ENCODE results near the gene CRYZL1.
A peak's percentile ranks its signal among the peaks of the same experiment; 100 is the strongest.
"Not testable (repeated sequence)": the region's sequence is repeated elsewhere in the genome, so short reads cannot be mapped to it uniquely, and the experiment has no call there.

Gene CRYZL1

GRCh38 chr21:33641352-33642026, at the start of gene CRYZL1:
CRYZL1 (minus strand) TSS chr21:33641741; CDS start chr21:33631551, 10,190 bp downstream.
- DNase-seq: peak; percentile 99

GRCh38 chr21:33690874-33691273, 49.3 kb upstream of the CRYZL1 start:
- DNase-seq: no peak

GRCh38 chr21:33688353-33688752, 46.8 kb upstream of the CRYZL1 start:
- DNase-seq: no peak

GRCh38 chr21:33687634-33688033, 46.1 kb upstream of the CRYZL1 start:
- DNase-seq: no peak

GRCh38 chr21:33686386-33686785, 44.8 kb upstream of the CRYZL1 start:
- DNase-seq: peak; percentile 13

- no peak for DNase-seq
Observed at GRCh38 chr21:33685613-33686197, 44.2 kb upstream of the CRYZL1 start.

GRCh38 chr21:33684923-33685560, 43.5 kb upstream of the CRYZL1 start:
- DNase-seq: no peak

GRCh38 chr21:33684068-33684467, 42.5 kb upstream of the CRYZL1 start:
- no peak for DNase-seq

- no peak for DNase-seq
Observed at GRCh38 chr21:33682992-33683627, 41.6 kb upstream of the CRYZL1 start.

- no peak for DNase-seq
Observed at GRCh38 chr21:33680870-33681269, 39.3 kb upstream of the CRYZL1 start.

GRCh38 chr21:33677450-33677849, 35.9 kb upstream of the CRYZL1 start:
- no peak for DNase-seq

- not testable (repeated sequence) for DNase-seq
Observed at GRCh38 chr21:33676666-33677065, 35.1 kb upstream of the CRYZL1 start.

- no peak for DNase-seq
Observed at GRCh38 chr21:33674226-33674625, 32.7 kb upstream of the CRYZL1 start.

- DNase-seq: no peak
Observed at GRCh38 chr21:33673473-33673872, 31.9 kb upstream of the CRYZL1 start.

- no peak for DNase-seq
Observed at GRCh38 chr21:33670076-33670978, 28.8 kb upstream of the CRYZL1 start.

- DNase-seq: no peak
Observed at GRCh38 chr21:33668620-33669019, 27.1 kb upstream of the CRYZL1 start.

GRCh38 chr21:33668180-33668579, 26.6 kb upstream of the CRYZL1 start:
- DNase-seq: no peak

GRCh38 chr21:33667636-33668035, 26.1 kb upstream of the CRYZL1 start:
- no peak for DNase-seq

GRCh38 chr21:33666153-33666552, 24.6 kb upstream of the CRYZL1 start:
- no peak for DNase-seq

- no peak for DNase-seq
Observed at GRCh38 chr21:33664135-33664534, 22.6 kb upstream of the CRYZL1 start.

- no peak for DNase-seq
Observed at GRCh38 chr21:33663241-33663640, 21.7 kb upstream of the CRYZL1 start.

GRCh38 chr21:33662046-33662445, 20.5 kb upstream of the CRYZL1 start:
- DNase-seq: no peak

GRCh38 chr21:33661146-33661545, 19.6 kb upstream of the CRYZL1 start:
- no peak for DNase-seq
